Measurements from ENCODE around the gene TWIST2. TPM values are rescaled to one million over a fixed set of nuclear protein-coding genes. Genes with fewer than 3 reads are reported as not detected.

Gene TWIST2
- total RNA-seq, 1 donor from 2014 or later, result 18.6 TPM

DNA sequence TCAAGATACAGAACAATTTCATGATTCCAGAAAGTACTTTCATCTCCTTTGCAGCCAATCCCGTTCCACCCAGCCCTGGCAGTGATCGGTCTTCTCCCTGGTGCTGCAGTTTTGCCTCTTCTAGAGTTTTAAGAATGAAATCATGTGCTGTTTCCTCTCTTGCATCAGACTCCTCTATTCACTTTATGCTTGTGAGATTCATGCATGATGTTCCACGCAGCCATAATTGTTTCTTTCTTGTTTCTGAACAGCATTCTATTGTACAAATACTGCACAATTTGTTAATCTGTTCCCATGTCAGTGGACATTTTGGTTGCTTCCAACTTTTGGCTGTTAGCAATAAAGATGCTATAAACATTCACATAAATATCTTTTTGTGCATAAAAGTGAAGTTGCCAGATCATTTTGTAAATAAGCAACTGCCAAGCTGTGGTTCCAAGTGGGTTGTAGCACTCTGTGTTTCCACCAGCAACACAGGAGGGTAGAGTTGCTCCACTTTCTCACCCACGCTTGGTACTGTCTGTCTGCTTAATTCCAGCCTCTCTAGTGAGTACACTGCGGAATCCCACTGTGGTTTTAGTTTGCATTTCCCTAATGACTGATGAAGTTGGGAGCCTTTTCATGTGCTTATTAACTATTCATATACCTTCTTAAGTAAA lies 104.5 kb downstream of the TWIST2 start:
- DNase-seq (ENCODE audit: low spot score in 2 of 2, unreplicated experiment in 2 of 2), result no peak
- no peak overlapping the region for H3K27ac Mint-ChIP-seq
- peaks cover 11% of the 10 kb centered on the region for H3K4me1 Mint-ChIP-seq
- no peak overlapping the region for H3K4me3 Mint-ChIP-seq
- peaks cover 4% of the 10 kb centered on the region for H3K9me3 Mint-ChIP-seq
- no peaks in the 10 kb centered on the region for H3K36me3 Mint-ChIP-seq
- no peak for TF ChIP-seq CTCF (IDR thresholded peaks at IDR 0.05; ENCODE audit: unreplicated experiment)
- H3K27me3 Mint-ChIP-seq (ENCODE audit: low read depth), result peaks cover 24% of the 10 kb centered on the region

- H3K27me3 Mint-ChIP-seq (ENCODE audit: low read depth), result peaks cover 16% of the 10 kb centered on the region
- H3K36me3 Mint-ChIP-seq, result peaks cover 3% of the 10 kb centered on the region
- no peak for TF ChIP-seq CTCF (IDR thresholded peaks at IDR 0.05; ENCODE audit: unreplicated experiment)
- DNase-seq (ENCODE audit: low spot score in 2 of 2, unreplicated experiment in 2 of 2), result peak in 1 of 2 experiments; percentile 35
- no peak overlapping the region for H3K4me3 Mint-ChIP-seq
- peaks cover 11% of the 10 kb centered on the region for H3K4me1 Mint-ChIP-seq
- peaks cover 27% of the 10 kb centered on the region for H3K9me3 Mint-ChIP-seq
- peak overlapping the region; percentile 37 for H3K27ac Mint-ChIP-seq
Observed at GRCh38 chr2:238954841-238955591, 107.1 kb downstream of the TWIST2 start.

DNA sequence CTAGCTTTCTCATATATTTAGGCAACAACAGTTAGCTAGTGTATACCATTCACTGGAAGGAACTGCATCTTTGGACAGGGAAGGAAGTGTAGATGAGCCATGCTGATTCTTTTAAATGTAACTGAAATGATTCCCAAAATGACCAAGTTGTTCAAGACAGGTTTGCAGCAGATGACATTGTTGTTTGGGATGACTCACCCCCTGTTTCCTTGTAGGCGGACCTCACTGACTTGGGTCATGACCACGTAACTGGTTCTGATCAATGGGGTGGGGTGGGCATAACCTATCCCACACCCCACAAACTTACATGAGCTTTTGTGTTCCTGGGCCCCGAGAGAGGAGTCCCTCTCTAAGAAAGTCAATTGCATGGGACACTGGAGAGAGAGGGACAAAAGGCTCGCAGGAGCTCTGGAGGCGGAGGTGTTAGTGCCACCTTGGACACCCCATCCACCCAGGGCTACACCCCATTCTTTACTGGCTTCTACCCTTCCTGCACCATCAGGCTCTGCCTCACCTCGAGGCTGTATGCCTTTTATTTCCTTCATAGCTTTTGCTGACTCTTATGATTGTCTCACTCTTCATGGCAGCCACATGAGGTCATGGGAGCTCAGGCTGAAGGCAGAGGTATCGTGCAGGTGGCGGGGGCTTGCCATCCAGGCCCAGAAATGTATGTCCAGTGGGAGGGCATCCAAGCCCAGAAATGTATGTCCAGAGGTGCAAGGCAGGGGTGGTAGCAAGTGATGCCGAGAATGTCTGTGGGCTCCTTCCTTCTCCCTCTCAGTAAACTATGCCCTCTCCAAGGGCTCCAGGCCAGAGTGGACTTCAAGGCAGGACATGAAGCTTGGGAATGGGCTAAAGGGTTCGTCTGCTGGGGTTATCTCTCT lies 108.0 kb downstream of the TWIST2 start:
- Mint-ChIP-seq H3K4me1 (peaks cover 11% of the 10 kb centered on the region), H3K27ac (peak overlapping the region; percentile 37), H3K36me3 (peaks cover 3% of the 10 kb centered on the region), H3K4me3 (no peak overlapping the region), H3K27me3 (ENCODE audit: low read depth) (peaks cover 7% of the 10 kb centered on the region), H3K9me3 (peaks cover 35% of the 10 kb centered on the region)
- no peak for TF ChIP-seq CTCF (IDR thresholded peaks at IDR 0.05; ENCODE audit: unreplicated experiment)
- peak in 1 of 2 experiments; percentile 29 for DNase-seq (ENCODE audit: low spot score in 2 of 2, unreplicated experiment in 2 of 2)

GRCh38 chr2:238956676-238957075 lies 108.8 kb downstream of the TWIST2 start:
- DNase-seq (ENCODE audit: low spot score in 2 of 2, unreplicated experiment in 2 of 2), result peak in 1 of 2 experiments; percentile 14
- Mint-ChIP-seq H3K4me1 (peaks cover 11% of the 10 kb centered on the region), H3K36me3 (peaks cover 3% of the 10 kb centered on the region), H3K9me3 (peaks cover 43% of the 10 kb centered on the region), H3K27ac (no peak overlapping the region), H3K27me3 (ENCODE audit: low read depth) (no peaks in the 10 kb centered on the region), H3K4me3 (no peak overlapping the region)
- no peak for TF ChIP-seq CTCF (IDR thresholded peaks at IDR 0.05; ENCODE audit: unreplicated experiment)
